Ishikawa (cell line): ENCODE measurements around the gene VGLL3.

Source experiments
- CEBPB ChIP-seq: IDR thresholded peaks from 2 replicates; pipeline ENCODE4 v1.6.1; 2012
- CREB1 ChIP-seq: IDR thresholded peaks from 2 replicates; pipeline ENCODE4 v1.6.1; 2012; ENCODE audit warnings: low read depth
- EGR1 ChIP-seq: IDR thresholded peaks from 2 replicates; pipeline ENCODE4 v1.6.1; 2012
- EP300 ChIP-seq: IDR thresholded peaks from 2 replicates; pipeline ENCODE4 v1.6.1; 2012; ENCODE audit warnings: borderline replicate concordance
- NFIC ChIP-seq: IDR thresholded peaks from 2 replicates; pipeline ENCODE4 v1.6.1; 2012
- RAD21 ChIP-seq: IDR thresholded peaks from 2 replicates; pipeline ENCODE4 v1.6.1; 2012; ENCODE audit warnings: low read depth
- TAF1 ChIP-seq: IDR thresholded peaks from 2 replicates; pipeline ENCODE4 v1.6.1; 2012; ENCODE audit warnings: low read depth, mild to moderate bottlenecking
- TCF12 ChIP-seq: IDR thresholded peaks from 2 replicates; pipeline ENCODE4 v1.6.1; 2012; ENCODE audit warnings: low read depth
- TEAD4 ChIP-seq: IDR thresholded peaks from 2 replicates; pipeline ENCODE4 v1.6.1; 2012
- YY1 ChIP-seq: IDR thresholded peaks from 2 replicates; pipeline ENCODE4 v1.6.1; 2012; ENCODE audit warnings: low read depth
- ZBTB7A ChIP-seq: IDR thresholded peaks from 2 replicates; pipeline ENCODE4 v1.6.1; 2012; ENCODE audit warnings: low read depth
- TF ChIP-seq, protein P1 (sequence below): IDR thresholded peaks from 2 replicates; pipeline ENCODE4 v1.6.1; 2012
- TF ChIP-seq, protein P2 (sequence below): IDR thresholded peaks from 2 replicates; pipeline ENCODE4 v1.6.1; 2012; ENCODE audit warnings: low read depth, mild to moderate bottlenecking
- TF ChIP-seq, protein P3 (sequence below): IDR thresholded peaks from 2 replicates; pipeline ENCODE4 v1.6.1; 2012

GRCh38 chr3:86961297-86961696 lies 29.7 kb downstream of the VGLL3 start:
- no peak for TF ChIP-seq YY1
- TF ChIP-seq, protein P1, sequence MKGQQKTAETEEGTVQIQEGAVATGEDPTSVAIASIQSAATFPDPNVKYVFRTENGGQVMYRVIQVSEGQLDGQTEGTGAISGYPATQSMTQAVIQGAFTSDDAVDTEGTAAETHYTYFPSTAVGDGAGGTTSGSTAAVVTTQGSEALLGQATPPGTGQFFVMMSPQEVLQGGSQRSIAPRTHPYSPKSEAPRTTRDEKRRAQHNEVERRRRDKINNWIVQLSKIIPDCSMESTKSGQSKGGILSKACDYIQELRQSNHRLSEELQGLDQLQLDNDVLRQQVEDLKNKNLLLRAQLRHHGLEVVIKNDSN, result no peak
- TF ChIP-seq EP300, result no peak
- no peak for TF ChIP-seq TAF1
- TF ChIP-seq, protein P2, sequence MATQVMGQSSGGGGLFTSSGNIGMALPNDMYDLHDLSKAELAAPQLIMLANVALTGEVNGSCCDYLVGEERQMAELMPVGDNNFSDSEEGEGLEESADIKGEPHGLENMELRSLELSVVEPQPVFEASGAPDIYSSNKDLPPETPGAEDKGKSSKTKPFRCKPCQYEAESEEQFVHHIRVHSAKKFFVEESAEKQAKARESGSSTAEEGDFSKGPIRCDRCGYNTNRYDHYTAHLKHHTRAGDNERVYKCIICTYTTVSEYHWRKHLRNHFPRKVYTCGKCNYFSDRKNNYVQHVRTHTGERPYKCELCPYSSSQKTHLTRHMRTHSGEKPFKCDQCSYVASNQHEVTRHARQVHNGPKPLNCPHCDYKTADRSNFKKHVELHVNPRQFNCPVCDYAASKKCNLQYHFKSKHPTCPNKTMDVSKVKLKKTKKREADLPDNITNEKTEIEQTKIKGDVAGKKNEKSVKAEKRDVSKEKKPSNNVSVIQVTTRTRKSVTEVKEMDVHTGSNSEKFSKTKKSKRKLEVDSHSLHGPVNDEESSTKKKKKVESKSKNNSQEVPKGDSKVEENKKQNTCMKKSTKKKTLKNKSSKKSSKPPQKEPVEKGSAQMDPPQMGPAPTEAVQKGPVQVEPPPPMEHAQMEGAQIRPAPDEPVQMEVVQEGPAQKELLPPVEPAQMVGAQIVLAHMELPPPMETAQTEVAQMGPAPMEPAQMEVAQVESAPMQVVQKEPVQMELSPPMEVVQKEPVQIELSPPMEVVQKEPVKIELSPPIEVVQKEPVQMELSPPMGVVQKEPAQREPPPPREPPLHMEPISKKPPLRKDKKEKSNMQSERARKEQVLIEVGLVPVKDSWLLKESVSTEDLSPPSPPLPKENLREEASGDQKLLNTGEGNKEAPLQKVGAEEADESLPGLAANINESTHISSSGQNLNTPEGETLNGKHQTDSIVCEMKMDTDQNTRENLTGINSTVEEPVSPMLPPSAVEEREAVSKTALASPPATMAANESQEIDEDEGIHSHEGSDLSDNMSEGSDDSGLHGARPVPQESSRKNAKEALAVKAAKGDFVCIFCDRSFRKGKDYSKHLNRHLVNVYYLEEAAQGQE, result no peak
- TF ChIP-seq, protein P3, sequence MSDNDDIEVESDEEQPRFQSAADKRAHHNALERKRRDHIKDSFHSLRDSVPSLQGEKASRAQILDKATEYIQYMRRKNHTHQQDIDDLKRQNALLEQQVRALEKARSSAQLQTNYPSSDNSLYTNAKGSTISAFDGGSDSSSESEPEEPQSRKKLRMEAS, result no peak
- TF ChIP-seq CEBPB, result no peak
- TF ChIP-seq EGR1, result no peak
- TF ChIP-seq CREB1, result no peak
- no peak for TF ChIP-seq ZBTB7A
- TF ChIP-seq RAD21, result no peak
- TF ChIP-seq TEAD4, result no peak
- TF ChIP-seq TCF12, result no peak
- no peak for TF ChIP-seq NFIC
